Measurements from ENCODE around the gene RAB38.

DNA sequence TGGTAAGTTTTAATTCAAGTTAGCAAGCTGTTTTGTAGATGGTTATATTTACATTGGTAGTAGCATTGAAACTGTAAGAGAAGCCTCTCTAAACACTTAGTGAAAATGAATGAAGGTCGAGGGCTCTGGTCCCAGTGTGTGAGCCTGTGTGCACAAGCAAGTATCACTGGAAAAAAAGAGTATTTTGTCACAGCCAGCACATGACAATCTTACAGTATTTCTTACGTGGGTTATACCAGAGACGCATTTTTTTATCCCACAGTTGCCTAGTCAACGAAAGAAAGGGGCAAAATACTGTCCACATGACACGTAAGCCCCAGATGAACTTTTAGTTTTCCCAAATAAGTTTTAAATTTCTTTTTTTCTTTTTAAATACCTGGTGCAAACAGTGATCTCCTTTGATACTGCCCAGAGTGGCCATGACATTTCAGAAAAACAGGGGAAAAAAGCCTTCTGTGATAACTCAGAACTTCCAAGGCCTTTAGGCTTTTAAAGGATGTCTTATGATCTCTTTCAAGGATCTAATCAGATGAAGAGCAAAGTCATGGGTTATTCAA lies 23.5 kb downstream of the RAB38 start:
- TF ChIP-seq EZH2 (IDR thresholded peaks at IDR 0.05; ENCODE audit: low read depth), result no peak
- TF ChIP-seq, protein P1, sequence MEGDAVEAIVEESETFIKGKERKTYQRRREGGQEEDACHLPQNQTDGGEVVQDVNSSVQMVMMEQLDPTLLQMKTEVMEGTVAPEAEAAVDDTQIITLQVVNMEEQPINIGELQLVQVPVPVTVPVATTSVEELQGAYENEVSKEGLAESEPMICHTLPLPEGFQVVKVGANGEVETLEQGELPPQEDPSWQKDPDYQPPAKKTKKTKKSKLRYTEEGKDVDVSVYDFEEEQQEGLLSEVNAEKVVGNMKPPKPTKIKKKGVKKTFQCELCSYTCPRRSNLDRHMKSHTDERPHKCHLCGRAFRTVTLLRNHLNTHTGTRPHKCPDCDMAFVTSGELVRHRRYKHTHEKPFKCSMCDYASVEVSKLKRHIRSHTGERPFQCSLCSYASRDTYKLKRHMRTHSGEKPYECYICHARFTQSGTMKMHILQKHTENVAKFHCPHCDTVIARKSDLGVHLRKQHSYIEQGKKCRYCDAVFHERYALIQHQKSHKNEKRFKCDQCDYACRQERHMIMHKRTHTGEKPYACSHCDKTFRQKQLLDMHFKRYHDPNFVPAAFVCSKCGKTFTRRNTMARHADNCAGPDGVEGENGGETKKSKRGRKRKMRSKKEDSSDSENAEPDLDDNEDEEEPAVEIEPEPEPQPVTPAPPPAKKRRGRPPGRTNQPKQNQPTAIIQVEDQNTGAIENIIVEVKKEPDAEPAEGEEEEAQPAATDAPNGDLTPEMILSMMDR (conservative IDR thresholded peaks at IDR 0.05), result no peak
